ENCODE results near the gene LMO2.

LMO2 gene

GRCh38 chr11:33913991-33914390 is 22.1 kb upstream of the LMO2 start:
- DNase-seq (ENCODE audit: low spot score), result no peak

GRCh38 chr11:33912405-33913361 is 20.8 kb upstream of the LMO2 start:
- peak; percentile 87 for DNase-seq (ENCODE audit: low spot score)

GRCh38 chr11:33910958-33911339 is 19.1 kb upstream of the LMO2 start:
- no peak for DNase-seq (ENCODE audit: low spot score)

GRCh38 chr11:33910296-33910957 is 18.6 kb upstream of the LMO2 start:
- peak; percentile 58 for DNase-seq (ENCODE audit: low spot score)

- DNase-seq (ENCODE audit: low spot score), result no peak
Observed at GRCh38 chr11:33909552-33909951, 17.7 kb upstream of the LMO2 start.

GRCh38 chr11:33909150-33909549 is 17.3 kb upstream of the LMO2 start:
- no peak for DNase-seq (ENCODE audit: low spot score)

GRCh38 chr11:33907421-33907820 is 15.5 kb upstream of the LMO2 start:
- no peak for DNase-seq (ENCODE audit: low spot score)

GRCh38 chr11:33906484-33907186 is 14.8 kb upstream of the LMO2 start:
- DNase-seq (ENCODE audit: low spot score), result no peak

GRCh38 chr11:33904102-33904501 is 12.2 kb upstream of the LMO2 start:
- no peak for DNase-seq (ENCODE audit: low spot score)

- DNase-seq (ENCODE audit: low spot score), result no peak
Observed at GRCh38 chr11:33900159-33900840, 8.4 kb upstream of the LMO2 start.

GRCh38 chr11:33899400-33900037 is 7.6 kb upstream of the LMO2 start:
- peak; percentile 95 for DNase-seq (ENCODE audit: low spot score)

- no peak for DNase-seq (ENCODE audit: low spot score)
Observed at GRCh38 chr11:33898957-33899356, 7.1 kb upstream of the LMO2 start.

- DNase-seq (ENCODE audit: low spot score), result no peak
Observed at GRCh38 chr11:33897761-33898375, 6.0 kb upstream of the LMO2 start.

- no peak for DNase-seq (ENCODE audit: low spot score)
Observed at GRCh38 chr11:33896911-33897310, 5.0 kb upstream of the LMO2 start.

GRCh38 chr11:33895752-33896137 is 3.9 kb upstream of the LMO2 start:
- DNase-seq (ENCODE audit: low spot score), result no peak

GRCh38 chr11:33894398-33894746 is 2.5 kb upstream of the LMO2 start:
- no peak for DNase-seq (ENCODE audit: low spot score)

- DNase-seq (ENCODE audit: low spot score), result no peak
Observed at GRCh38 chr11:33893711-33894397, 2.0 kb upstream of the LMO2 start.

- DNase-seq (ENCODE audit: low spot score), result no peak
Observed at GRCh38 chr11:33892906-33893594, 1.2 kb upstream of the LMO2 start.

- no peak for DNase-seq (ENCODE audit: low spot score)
Observed at GRCh38 chr11:33889821-33890378, 2.0 kb downstream of the LMO2 start.

- no peak for DNase-seq (ENCODE audit: low spot score)
Observed at GRCh38 chr11:33889296-33889695, 2.6 kb downstream of the LMO2 start.

Measured in AG08395 (cell line).